ENCODE measurements around the gene TSPAN9.

GRCh38 chr12:3220382-3221321 is 143.5 kb downstream of the TSPAN9 start:
- TF ChIP-seq CTCF (IDR thresholded peaks at IDR 0.05) (no peak), POLR2A (IDR thresholded peaks at IDR 0.05) (no peak)

Data from heart left ventricle (tissue), 13 donors.